HEK293T (cell line): ENCODE results near the gene ETNK1.
"Not testable (repeated sequence)": the region's sequence is repeated elsewhere in the genome, so short reads cannot be mapped to it uniquely, and the experiment has no call there.

Experiments used
- CTCF ChIA-PET: fragments of 350-600 bp; formaldehyde crosslinking; extraction: SDS; loops from one replicate; lab custom pipeline; 2021; ENCODE audit warnings: antibody characterized with exemption, inconsistent platforms; lab: Yijun Ruan, JAX
- POLR2A ChIA-PET: fragments of 350-600 bp; formaldehyde crosslinking; extraction: SDS; loops from one replicate; lab custom pipeline; 2020; ENCODE audit warnings: antibody characterized with exemption, inconsistent platforms; lab: Yijun Ruan, JAX
- DNase-seq: peaks from one replicate; pipeline ENCODE4 v3.0.0; 2012; ENCODE audit warnings: mixed read lengths; ENCODE audit errors: extremely low spot score
- ARNT ChIP-seq: fragments of 450-650 bp; IDR thresholded peaks from 2 replicates; pipeline ENCODE4 v1.6.1; 2017; ENCODE audit warnings: mild to moderate bottlenecking
- BHLHE40 ChIP-seq: fragments of 450-650 bp; IDR thresholded peaks from 2 replicates; pipeline ENCODE4 v1.6.1; 2016; ENCODE audit warnings: mild to moderate bottlenecking, moderate library complexity, borderline replicate concordance
- CTBP1 ChIP-seq: fragments of 450-650 bp; IDR thresholded peaks from 2 replicates; pipeline ENCODE4 v1.6.1; 2016; ENCODE audit warnings: borderline replicate concordance
- ELF4 ChIP-seq: fragments of 450-650 bp; IDR thresholded peaks from 2 replicates; pipeline ENCODE4 v1.6.1; 2017; ENCODE audit warnings: antibody characterized with exemption
- FOXA1 ChIP-seq: fragments of 450-650 bp; IDR thresholded peaks from 2 replicates; pipeline ENCODE4 v1.6.1; 2016; ENCODE audit warnings: mild to moderate bottlenecking
- FOXK2 ChIP-seq: fragments of 450-650 bp; IDR thresholded peaks from 2 replicates; pipeline ENCODE4 v1.6.1; 2016; ENCODE audit warnings: mild to moderate bottlenecking
- FOXM1 ChIP-seq: fragments of 450-650 bp; IDR thresholded peaks from 2 replicates; pipeline ENCODE4 v1.6.1; 2017; ENCODE audit warnings: mild to moderate bottlenecking, borderline replicate concordance
- HDGF ChIP-seq: fragments of 450-650 bp; IDR thresholded peaks from 2 replicates; pipeline ENCODE4 v1.6.1; 2017; ENCODE audit warnings: antibody characterized with exemption, borderline replicate concordance
- L3MBTL2 ChIP-seq: fragments of 450-650 bp; conservative IDR thresholded peaks from 2 replicates; pipeline ENCODE4 v1.6.1; 2016; ENCODE audit warnings: mild to moderate bottlenecking
- LEF1 ChIP-seq: fragments of 450-650 bp; IDR thresholded peaks from 2 replicates; pipeline ENCODE4 v1.6.1; 2017; ENCODE audit warnings: mild to moderate bottlenecking, borderline replicate concordance
- NFRKB ChIP-seq: fragments of 450-650 bp; IDR thresholded peaks from 2 replicates; pipeline ENCODE4 v1.6.1; 2016; ENCODE audit warnings: mild to moderate bottlenecking, moderate library complexity
- SP1 ChIP-seq: fragments of 450-650 bp; IDR thresholded peaks from 2 replicates; pipeline ENCODE4 v1.6.1; 2017
- SUZ12 ChIP-seq: fragments of 450-650 bp; IDR thresholded peaks from 2 replicates; pipeline ENCODE4 v1.6.1; 2016; ENCODE audit warnings: mild to moderate bottlenecking
- TARDBP ChIP-seq: fragments of 450-650 bp; IDR thresholded peaks from 2 replicates; pipeline ENCODE4 v1.6.1; 2016
- ZNF384 ChIP-seq: fragments of 450-650 bp; IDR thresholded peaks from 2 replicates; pipeline ENCODE4 v1.6.1; 2016
- TF ChIP-seq, protein P1 (sequence below): fragments of 450-650 bp; IDR thresholded peaks from 2 replicates; pipeline ENCODE4 v1.6.1; 2016

The ETNK1 gene

DNA sequence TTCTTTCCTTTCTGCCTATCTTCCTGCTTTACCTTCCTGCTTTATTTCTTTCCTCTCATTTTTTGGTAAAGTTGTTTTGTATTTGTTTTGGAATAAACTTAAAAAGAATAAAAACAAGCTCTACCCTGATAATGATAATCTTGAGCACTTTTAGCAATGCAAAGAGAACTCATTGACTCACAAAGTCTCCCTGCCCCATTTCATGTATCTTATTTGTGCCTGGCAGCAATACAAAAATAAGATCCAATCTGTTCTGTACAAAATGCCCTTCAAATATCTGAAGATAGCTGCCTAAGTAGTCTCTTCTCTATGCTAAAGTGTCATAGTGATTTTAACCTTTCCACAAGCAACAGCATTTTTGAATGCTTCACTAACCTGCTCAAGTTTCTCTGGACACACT lies 31.1 kb upstream of the ETNK1 start:
- no peak for DNase-seq
- ChIA-PET CTCF (interaction anchor here (0.7 kb wide), 1 partner anchor 11 kb away, joined by 3 read pairs; no protein-coding TSS in a partner anchor), POLR2A (no interaction called here)
- TF ChIP-seq, protein P1, sequence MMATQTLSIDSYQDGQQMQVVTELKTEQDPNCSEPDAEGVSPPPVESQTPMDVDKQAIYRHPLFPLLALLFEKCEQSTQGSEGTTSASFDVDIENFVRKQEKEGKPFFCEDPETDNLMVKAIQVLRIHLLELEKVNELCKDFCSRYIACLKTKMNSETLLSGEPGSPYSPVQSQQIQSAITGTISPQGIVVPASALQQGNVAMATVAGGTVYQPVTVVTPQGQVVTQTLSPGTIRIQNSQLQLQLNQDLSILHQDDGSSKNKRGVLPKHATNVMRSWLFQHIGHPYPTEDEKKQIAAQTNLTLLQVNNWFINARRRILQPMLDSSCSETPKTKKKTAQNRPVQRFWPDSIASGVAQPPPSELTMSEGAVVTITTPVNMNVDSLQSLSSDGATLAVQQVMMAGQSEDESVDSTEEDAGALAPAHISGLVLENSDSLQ = no peak
- TF ChIP-seq FOXA1 = no peak
- no peak for TF ChIP-seq SUZ12
- TF ChIP-seq TARDBP = no peak
- no peak for TF ChIP-seq FOXK2
- TF ChIP-seq SP1 = no peak

DNA sequence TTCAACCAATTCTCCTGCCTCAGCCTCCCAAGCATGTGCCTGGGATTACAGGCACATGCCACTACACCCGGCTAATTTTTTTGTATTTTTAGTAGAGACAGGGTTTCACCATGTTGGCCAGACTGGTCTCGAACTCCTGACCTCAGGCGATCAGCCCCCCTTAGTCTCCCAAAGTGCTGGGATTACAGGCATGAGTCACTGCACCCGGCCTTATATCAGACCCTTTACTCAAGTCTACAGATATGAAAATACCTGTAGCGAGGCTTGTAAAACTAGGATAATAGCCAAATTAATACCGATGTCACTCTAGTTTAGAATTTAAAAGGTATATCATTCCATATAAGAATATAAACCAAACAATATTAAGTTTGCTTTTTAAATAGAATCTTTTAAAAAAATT lies 27.4 kb upstream of the ETNK1 start:
- DNase-seq, POLR2A ChIA-PET, CTCF ChIA-PET: not testable (repeated sequence)

DNA sequence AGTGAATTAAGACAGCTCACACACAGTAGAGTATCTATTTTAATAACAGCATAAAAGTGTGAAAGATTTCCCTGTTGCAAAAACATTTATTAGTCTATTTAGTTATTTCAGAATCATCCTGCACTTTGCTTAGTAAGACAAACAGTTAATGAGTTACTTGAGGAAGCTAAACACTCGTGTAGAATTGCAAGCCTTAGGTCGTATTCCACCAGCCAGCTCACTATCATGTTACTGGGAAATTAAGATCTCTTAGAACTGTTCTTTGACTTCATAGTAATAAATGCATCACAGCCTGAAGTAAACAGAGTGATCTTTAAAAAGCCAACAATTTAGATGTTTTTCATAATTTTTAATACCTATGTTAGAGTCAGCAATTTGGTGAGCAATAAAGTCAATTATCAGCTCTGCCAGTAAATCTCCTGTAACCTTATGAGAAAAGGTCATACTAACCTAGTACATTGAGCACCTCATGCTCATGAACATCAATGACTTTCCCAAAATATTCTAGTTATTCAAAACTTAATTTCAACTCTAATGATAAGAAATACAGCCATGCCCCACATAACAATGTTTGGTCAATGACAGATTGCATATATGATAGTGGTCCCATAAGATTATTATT lies 26.7 kb upstream of the ETNK1 start:
- ChIA-PET CTCF (no interaction called here), POLR2A (no interaction called here)
- TF ChIP-seq, protein P1 = no peak
- TF ChIP-seq CTBP1 (no peak), ZNF384 (no peak)
- no peak for DNase-seq

DNA sequence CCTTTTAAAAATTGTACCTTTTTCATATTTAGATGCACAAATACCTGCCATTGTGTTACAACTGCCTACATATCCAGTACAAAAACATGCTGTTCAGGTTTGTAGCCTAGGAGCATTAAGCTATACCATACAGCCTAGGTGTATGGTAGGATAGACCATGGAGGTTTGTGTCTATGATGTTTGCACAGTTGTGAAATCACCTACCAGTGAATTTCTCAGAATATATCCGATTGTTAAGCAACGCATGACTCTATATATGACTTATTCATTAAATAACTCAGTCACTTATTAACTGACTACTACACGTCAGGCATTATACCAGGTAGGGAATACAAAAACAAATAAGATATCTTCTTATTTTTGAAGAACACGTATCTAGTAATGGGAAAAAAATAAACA lies 26.2 kb upstream of the ETNK1 start:
- POLR2A ChIA-PET = no interaction called here
- TF ChIP-seq FOXK2 = no peak
- TF ChIP-seq, protein P1 = no peak
- no peak for TF ChIP-seq NFRKB
- no peak for TF ChIP-seq ZNF384
- no peak for TF ChIP-seq ARNT
- no peak for TF ChIP-seq SUZ12
- no peak for TF ChIP-seq TARDBP
- TF ChIP-seq FOXA1 = no peak
- no peak for TF ChIP-seq FOXM1
- TF ChIP-seq SP1 = no peak
- TF ChIP-seq BHLHE40 = no peak
- TF ChIP-seq LEF1 = no peak
- TF ChIP-seq ELF4 = no peak
- TF ChIP-seq L3MBTL2 = no peak
- TF ChIP-seq CTBP1 = no peak
- TF ChIP-seq HDGF = no peak
- no peak for DNase-seq
- CTCF ChIA-PET = no interaction called here

DNA sequence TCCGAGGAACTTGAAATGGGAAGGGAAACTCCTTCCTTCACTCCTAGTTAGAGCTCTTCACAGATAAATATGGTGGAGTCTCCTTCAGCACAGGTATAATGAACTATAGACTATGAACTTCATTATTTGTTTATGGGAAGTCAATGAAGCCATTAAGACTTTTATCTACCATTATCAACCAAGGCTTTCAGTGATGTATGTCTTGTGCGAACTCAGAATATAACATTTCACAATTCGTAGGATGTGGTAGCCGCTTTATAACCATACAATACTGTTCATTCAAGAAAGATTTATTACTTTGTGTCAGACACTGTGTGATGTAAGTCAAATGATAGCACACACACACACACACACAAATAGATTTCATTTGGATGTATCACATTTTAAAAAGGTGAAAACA lies 24.8 kb upstream of the ETNK1 start:
- ChIA-PET POLR2A (no interaction called here), CTCF (no interaction called here)
- no peak for TF ChIP-seq SUZ12
- no peak for TF ChIP-seq LEF1
- TF ChIP-seq, protein P1 = no peak
- no peak for TF ChIP-seq L3MBTL2
- TF ChIP-seq BHLHE40 = no peak
- TF ChIP-seq FOXA1 = no peak
- no peak for TF ChIP-seq TARDBP
- no peak for TF ChIP-seq NFRKB
- TF ChIP-seq HDGF = no peak
- no peak for TF ChIP-seq ELF4
- no peak for TF ChIP-seq FOXM1
- TF ChIP-seq SP1 = no peak
- no peak for TF ChIP-seq CTBP1
- no peak for TF ChIP-seq ARNT
- TF ChIP-seq ZNF384 = no peak
- TF ChIP-seq FOXK2 = no peak
- no peak for DNase-seq

DNA sequence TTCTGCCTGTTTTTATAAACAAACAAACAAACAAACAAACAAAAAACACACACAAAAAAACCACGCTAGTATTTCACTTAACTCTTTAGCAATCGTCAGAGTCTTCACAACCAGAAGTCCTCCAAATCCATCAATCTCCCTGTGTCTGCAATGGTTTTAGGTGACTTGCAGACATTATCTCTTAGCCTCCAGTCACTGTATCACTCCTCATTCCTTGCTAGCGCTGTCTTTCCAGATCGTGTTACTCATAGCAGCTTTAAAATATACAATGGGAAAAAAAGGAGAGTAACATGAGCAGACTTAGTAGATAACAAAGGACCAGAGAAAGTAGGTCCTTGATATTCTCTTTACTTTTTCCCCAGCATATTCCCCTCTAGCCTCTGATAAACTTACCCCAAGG lies 15.5 kb upstream of the ETNK1 start:
- ChIA-PET POLR2A (no interaction called here), CTCF (no interaction called here)
- DNase-seq = peak; percentile 12
- TF ChIP-seq ZNF384 (no peak), TARDBP (no peak), LEF1 (no peak), FOXA1 (no peak), ARNT (no peak), SP1 (no peak), FOXK2 (no peak)
- TF ChIP-seq, protein P1 = 0 out of 2 replicates have a peak, but pooled peaks have one; percentile 3
